Stimulated activated CD8-positive, alpha-beta memory T cell treated with anti-CD3 and anti-CD28 coated beads, Interleukin-12 subunit alpha, Interleukin-12 subunit beta, amount 100 ng/mL, for 4 hours (primary cell): ENCODE data around the gene UBXN4.
A peak's percentile ranks its signal among the peaks of the same experiment; 100 is the strongest.
"Not testable (repeated sequence)": the region's sequence is repeated elsewhere in the genome, so short reads cannot be mapped to it uniquely, and the experiment has no call there.

ENCODE experiments used
- DNase-seq: peaks from one replicate; pipeline ENCODE4 v3.0.0-alpha.2; 2020; ENCODE audit warnings: low read depth

UBXN4 gene

DNA sequence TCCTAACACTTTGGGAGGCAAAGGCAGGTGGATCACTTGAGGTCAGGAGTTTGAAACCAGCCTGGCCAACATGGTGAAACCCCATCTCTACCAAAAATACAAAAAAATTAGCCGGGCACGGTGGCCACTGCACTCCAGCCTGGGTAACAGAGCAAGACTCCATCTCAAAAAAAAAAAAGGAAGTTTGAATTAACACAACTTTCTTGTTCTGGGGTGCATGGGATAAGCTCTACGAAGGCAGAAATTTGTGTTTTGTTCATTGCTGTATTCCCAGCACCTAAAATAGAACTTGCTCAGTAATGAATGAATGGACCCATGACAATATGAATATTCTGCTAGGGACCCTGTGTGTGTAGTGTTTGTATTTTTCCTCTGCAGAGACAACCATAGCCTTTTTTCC, 66.2 kb downstream of the UBXN4 start:
- DNase-seq, result not testable (repeated sequence)

DNA sequence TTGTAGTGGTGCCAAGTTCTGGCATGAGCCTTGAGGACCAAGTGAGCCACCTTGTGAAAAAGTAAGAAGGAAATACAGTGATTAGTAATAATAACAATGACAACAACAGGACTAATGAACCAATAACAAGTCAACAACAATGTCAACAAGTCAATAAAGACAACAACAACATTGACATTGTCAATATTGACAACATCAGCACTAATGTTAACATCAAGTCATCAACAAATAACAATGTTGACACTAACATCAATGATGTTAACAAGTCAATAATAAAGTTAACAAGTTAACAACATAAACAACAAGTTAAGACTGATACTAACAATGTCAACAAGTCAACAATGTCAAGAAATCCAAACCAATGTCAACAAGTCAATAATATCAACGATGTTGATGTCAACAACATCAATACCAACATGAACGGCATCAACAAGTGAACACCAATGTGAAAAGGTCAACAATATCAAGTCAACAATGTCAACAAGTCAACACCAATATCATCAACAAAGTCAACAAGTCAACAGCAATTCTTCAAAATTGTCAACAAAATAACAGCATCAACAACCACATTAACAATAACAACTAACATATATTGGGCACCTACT, 71.4 kb downstream of the UBXN4 start:
- DNase-seq, result no peak

DNA sequence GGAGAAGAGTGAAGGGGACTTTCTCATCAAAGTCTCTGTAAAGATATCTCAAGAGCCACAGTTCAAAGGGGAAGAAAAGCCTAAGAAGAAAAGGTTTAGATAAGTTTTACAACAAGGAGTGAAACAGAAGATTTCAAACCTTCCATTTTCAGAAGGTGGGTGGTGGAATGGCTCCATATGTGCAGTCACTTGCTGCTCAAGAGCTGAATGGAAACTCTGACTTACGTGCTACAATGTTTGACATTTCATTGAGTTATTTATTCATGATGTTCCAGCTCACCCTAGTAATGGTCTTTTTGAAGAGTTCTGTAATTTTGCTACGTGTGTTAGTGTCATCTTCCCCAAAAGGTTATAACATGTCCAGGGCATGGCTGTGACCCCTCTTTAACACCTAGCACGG, 73.6 kb downstream of the UBXN4 start:
- no peak for DNase-seq

DNA sequence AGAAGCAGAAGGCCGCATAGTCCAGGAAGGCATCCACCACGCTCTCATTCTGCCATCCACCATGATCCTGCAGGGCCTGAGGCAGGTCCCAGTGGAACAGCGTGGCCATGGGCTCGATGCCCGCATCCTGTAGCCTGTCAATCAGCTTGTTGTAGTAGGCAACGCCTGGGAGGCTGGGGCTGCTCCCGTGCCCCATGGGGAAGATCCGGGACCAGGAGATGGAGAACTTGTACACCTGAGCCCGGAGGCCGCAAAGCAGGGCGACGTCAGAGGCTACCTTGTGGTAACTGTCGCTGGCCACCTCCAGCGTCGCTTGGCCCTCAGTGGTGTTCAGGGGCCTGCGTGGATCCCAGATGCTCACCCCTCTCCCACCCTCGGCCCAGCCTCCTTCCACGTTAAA, 75.8 kb downstream of the UBXN4 start:
- no peak for DNase-seq

DNA sequence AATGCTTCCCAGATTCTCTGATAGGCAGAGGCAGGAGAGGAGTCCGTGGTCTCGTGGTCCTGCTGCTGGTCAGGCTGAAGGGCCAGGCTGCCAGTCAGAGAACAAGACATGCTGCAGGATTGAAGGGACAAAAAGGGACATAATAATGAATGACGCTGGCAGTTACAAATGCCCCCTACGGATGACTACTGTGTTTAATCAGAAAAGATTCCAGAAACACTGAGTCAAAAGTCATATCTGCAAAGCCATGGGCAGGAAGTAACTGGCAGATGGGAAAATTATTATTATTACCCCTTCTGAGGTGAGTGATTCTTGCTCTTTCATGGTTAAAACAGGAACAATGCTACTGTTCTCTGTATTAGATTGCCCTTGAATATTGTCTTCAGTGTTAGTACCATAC, 76.3 kb downstream of the UBXN4 start:
- DNase-seq, result no peak

DNA sequence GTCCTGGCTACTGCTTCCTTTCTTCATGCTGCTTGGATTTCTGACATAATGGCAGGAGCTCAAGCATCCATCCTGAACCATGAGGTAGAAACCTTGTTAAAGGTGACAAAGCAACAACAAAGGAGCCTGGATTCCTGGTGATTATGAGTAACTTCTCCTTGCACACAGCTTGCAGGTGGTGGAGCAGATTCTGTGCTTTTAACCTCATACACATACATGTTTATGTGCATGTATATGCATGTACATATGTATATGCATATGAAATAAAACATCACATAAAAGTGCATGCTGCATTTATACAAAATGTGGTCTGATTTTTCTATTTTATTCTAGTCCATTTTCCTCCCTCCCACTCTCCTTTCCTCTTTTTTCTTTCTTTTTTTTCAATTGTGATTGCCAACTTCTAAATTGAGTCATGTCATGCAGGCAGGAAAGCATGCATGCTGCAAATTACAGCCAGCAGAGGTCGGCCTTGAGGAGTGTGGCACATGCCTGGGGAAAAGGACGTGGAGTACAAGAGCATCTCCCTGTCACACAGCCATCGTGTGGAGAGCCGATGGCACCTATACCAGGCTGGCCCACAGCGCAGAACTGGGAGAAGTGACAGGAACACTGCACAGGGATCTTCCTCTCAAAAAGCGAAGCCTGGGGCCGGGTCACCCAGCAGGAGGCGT, 77.4 kb downstream of the UBXN4 start:
- no peak for DNase-seq

DNA sequence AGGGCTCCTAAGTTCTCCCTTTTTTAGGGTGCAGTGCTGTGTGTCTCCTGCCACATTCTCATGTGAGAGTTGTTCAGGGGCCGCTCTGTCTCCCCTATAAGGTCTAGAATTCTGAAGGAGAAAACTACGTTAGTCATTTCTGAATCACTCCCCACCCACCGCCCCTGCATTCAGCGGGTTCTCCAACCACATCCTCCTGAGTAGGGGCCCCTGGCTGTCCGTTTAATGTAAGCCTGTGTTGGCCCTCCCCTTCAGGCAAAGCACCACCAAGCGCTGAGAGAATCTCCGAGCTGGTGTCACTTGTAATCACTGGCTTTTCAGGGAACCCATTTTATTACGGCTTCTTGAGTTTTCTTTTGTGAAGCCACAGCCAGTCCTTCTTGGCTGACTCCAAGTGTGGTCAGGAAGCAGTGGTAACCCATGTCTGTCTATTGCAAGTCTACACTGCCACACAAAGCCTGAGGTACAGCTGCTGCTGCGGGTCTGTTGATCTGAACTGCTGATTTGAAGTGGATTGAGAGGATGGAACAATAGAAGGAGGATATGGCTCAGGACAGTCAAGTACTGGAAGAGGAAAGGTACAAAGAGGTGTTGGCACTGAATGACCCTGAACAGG, 78.5 kb downstream of the UBXN4 start:
- DNase-seq, result peak; percentile 68

DNA sequence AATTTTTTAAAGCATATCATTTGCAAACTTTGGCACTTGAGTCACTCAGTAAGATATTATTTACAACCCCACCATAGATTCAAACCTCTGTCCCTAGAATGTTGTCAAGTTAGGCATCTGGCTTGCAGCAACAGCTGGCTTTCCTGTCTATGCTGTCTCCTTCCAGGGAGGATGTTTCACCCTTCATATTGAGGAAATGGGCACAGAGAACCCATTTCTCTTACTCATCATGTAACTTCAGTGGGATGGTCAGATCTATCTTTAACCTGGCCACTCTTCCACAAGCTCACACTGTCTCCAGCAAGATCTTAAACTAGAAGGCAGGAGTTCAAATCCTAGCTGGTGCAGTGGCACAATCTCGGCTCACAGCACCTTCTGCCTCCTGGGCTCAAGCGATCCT, 79.5 kb downstream of the UBXN4 start:
- no peak for DNase-seq

DNA sequence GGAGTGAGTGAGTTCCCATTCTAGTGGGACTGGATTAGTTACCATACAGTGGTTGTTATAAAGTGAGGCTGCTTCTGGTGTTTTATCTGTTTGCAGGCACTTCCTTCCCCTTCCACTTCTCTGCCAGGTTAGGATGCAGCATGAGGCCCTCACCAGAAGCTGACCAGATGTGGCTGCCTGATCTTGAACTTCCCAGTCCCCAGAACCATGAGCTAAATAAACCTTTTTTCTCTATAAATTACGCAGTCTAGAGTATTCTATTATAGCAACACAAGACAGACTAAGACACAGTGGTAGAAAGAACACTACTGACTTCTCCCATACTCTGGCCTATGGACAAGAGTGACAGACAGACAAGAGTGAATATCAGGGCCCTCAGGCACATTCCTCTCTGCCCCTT, 81.2 kb downstream of the UBXN4 start:
- DNase-seq, result no peak

DNA sequence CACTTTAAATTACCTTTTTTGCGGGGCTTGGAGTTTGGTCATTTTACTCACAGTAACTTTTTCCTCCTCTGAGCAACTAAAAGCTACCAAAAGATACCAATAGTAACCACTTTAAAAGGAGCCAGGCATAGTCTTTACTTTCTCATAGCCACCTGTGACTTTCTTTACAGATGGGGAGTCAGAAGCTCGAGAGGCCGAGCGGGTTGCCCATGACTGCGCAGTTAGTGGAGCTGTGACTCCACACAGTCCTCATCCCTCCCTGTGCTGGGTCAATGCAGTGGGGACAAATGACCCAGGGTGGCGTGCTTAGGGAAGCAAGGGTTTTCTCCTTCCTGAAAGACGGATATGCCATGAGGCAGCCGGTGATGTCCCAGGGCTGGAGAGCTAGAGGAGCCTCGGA, 83.5 kb downstream of the UBXN4 start:
- no peak for DNase-seq

DNA sequence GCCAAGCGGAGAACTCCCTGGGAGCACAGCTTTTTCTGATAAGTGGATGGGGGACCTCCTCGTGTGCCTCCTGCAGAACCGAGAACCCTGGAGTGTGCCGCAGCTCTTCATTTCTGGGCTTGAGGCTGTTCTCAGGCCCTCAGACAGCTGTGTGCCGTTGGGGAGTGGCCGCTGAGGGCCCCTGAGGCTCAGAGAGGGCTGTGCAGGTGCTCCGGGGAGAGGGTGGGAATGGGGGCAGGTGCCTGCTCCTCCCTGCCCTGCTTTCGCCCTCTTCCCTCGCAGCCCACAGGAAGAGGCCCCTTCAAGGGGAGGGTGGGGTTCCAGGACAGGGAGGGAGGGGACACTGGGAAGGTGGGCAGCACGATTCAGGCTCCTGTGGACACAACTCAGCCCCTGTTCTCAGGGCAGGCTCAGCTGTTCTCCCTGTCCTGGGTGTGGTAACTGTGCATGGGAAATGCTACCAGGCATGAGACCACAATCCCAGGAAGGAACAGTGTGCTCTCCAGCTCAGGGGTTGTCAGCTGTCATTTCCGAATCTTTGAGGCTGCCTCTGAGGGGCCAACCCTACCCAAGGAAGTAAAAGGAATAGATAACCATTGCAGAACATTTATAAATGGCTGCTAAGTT, 84.0 kb downstream of the UBXN4 start:
- no peak for DNase-seq

DNA sequence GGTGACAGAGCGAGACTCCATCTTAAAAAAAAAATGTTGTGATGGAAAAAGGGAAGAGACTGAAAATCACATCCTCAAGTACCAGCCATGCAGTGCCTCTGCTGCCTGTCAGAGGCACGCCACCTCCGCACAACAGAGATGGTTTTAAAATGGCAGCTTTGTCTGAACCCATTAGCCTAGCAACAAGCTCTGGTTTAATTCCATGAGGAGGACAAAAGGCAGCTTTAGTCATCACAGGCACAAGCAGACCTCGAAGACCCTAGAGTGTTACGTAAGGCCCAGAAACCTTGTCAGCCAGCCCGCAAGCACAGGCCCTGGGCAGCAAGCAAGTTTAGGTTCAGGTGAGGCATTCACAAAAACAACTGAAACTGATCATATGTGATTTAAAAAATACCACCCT, 84.9 kb downstream of the UBXN4 start:
- no peak for DNase-seq

DNA sequence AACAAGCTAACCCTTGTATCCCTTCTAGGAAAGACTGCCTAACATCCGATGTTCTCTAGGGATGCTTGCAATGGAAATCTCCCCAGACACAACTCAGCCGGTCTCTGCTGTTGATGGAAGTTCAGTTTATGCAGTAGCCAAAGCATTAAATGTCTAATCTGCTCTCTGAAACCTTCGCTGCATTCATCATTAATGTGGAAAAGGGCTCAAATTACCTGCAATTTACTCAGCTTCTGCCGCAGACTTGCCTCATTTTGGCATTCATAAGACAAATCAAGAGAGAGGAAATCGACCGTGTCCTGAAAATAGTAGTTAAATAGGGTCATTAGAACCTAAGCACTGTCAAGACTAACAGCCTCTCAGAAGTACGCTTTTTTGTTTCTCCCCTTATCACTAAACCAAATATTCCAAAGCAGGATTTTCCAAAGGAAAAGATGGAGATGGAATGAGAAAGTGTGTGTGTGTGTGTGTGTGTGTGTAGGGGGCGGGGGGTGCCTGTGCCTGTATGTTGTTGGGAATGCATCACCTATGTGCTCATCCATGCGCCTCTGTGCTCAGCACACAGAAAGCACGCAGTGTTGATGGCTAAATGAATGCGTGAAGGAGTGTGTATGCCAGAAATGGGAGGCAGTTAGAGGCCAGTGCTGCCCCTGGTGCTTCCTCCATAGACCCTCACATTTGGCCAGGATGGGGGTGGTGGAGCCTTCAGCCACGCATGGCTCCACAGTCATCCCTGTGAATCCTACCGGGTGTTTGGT, 87.9 kb downstream of the UBXN4 start:
- no peak for DNase-seq

DNA sequence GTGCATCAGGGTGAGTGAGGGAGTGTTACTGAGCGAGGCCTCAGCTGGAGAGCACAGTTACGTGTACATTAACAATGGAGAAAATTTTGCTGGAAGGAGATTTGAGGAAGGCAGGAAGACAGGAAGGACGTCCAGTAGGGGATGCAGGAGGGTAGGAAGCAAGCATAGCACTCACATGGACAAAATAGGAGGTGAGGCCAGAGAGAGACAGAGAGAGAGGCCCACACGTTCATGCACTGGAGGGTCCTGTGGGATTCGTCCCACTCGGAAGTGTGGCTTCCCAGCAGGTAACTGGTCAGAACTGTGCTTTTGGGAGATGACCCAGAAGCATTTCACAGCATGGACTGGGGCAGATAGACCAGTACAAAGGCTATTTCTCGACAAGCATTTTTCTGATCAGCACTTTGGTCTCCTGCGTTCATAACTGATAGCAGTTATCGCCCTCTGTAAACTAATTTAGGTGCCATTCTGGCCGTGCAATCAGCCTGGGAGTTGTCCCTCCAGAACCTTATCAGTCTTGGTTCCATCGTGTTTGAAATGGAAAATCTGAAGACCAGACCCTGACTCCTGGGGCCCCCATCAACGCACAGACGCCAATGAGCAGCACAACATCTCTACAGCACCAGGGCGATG, 89.6 kb downstream of the UBXN4 start:
- DNase-seq, result no peak

DNA sequence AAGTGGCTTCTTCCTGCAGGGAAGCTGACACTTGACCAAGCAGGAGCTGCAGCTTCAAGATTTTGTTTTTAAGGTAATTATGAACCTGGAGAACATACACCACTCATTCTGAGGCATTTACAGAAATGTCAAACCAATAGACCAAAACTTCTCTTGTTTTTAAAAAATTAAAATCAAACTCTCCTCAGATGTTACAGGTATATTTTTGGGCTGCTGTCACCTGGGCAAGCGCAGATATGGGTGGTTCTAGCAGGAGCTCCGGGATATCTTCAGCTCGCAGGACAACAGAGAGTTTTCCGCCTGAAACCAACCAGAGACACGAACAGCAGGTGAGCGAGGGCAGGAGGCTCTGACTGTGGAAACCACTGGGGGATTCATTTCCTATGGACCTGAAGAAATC, 91.2 kb downstream of the UBXN4 start:
- no peak for DNase-seq
